ENCODE measurements around the gene PLAAT4. TPM values are rescaled to one million over a fixed set of nuclear protein-coding genes. Genes with fewer than 3 reads are reported as not detected.

Gene PLAAT4
- total RNA-seq, 2 experiments from 2014 or later = 1.3 to 6.8 TPM

GRCh38 chr11:63551889-63552266 is 15.3 kb downstream of the PLAAT4 start:
- ChIA-PET CTCF (ENCODE audit: unreplicated experiment) (no interaction called here), POLR2A (interaction anchor here (0.6 to 0.9 kb wide), 4 partner anchors 20 to 1449 kb away, joined by 3 to 4 read pairs (median 3); no protein-coding TSS in a partner anchor)
- no peak overlapping the region for H3K27ac ChIP-seq (ENCODE audit: low read depth, low read length, poor library complexity, severe bottlenecking)
- BruUV-seq (replicated peaks) = no TSS peak
- H3K9me3 ChIP-seq (ENCODE audit: low read length) = no peaks in the 10 kb centered on the region
- no peak for TF ChIP-seq CTCF (conservative IDR thresholded peaks at IDR 0.05; ENCODE audit: low read length)
- TF ChIP-seq EZH2phosphoT487 (IDR thresholded peaks at IDR 0.05; ENCODE audit: borderline replicate concordance, low read depth, low read length) = no peak
- peaks cover 40% of the 10 kb centered on the region for H3K4me1 ChIP-seq (ENCODE audit: insufficient read depth, low read length, poor library complexity, severe bottlenecking)
- H3K4me3 ChIP-seq (ENCODE audit: low read depth, low read length, poor library complexity, severe bottlenecking) = no peak overlapping the region
- no peaks in the 10 kb centered on the region for H4K20me1 ChIP-seq (ENCODE audit: insufficient read depth, low read length)
- H3K4me2 ChIP-seq (ENCODE audit: low read length) = no peak overlapping the region
- intact Hi-C loops (cut with micrococcal nuclease; ENCODE audit: unreplicated experiment) = no loop called here
- H2AFZ ChIP-seq (ENCODE audit: low read length) = no peak overlapping the region
- no peaks in the 10 kb centered on the region for H3K9me2 ChIP-seq (ENCODE audit: insufficient read depth, low read length)
- no peaks in the 10 kb centered on the region for H3K36me3 ChIP-seq (ENCODE audit: insufficient read depth, low read length)
- no peak for DNase-seq (ENCODE audit: low spot score)
- no peaks in the 10 kb centered on the region for H3K79me2 ChIP-seq (ENCODE audit: insufficient read depth, low read depth, low read length)

- no peaks in the 10 kb centered on the region for H3K36me3 ChIP-seq (ENCODE audit: insufficient read depth, low read length)
- ChIA-PET CTCF (ENCODE audit: unreplicated experiment) (no interaction called here), POLR2A (interaction anchor here (0.5 kb wide), 1 partner anchor 67 kb away, joined by 3 read pairs; no protein-coding TSS in a partner anchor)
- no peak for DNase-seq (ENCODE audit: low spot score)
- intact Hi-C loops (cut with micrococcal nuclease; ENCODE audit: unreplicated experiment) = no loop called here
- TF ChIP-seq CTCF (conservative IDR thresholded peaks at IDR 0.05; ENCODE audit: low read length) (no peak), EZH2phosphoT487 (IDR thresholded peaks at IDR 0.05; ENCODE audit: borderline replicate concordance, low read depth, low read length) (no peak)
- no peaks in the 10 kb centered on the region for H3K79me2 ChIP-seq (ENCODE audit: insufficient read depth, low read depth, low read length)
- H3K4me1 ChIP-seq (ENCODE audit: insufficient read depth, low read length, poor library complexity, severe bottlenecking) = peaks cover 47% of the 10 kb centered on the region
- H3K9me2 ChIP-seq (ENCODE audit: insufficient read depth, low read length) = no peaks in the 10 kb centered on the region
- H3K4me2 ChIP-seq (ENCODE audit: low read length) = no peak overlapping the region
- no TSS peak for BruUV-seq (replicated peaks)
- no peak overlapping the region for H2AFZ ChIP-seq (ENCODE audit: low read length)
- no peaks in the 10 kb centered on the region for H4K20me1 ChIP-seq (ENCODE audit: insufficient read depth, low read length)
- H3K27ac ChIP-seq (ENCODE audit: low read depth, low read length, poor library complexity, severe bottlenecking) = no peak overlapping the region
- no peaks in the 10 kb centered on the region for H3K9me3 ChIP-seq (ENCODE audit: low read length)
- H3K4me3 ChIP-seq (ENCODE audit: low read depth, low read length, poor library complexity, severe bottlenecking) = no peak overlapping the region
These were observed 16.3 kb downstream of the PLAAT4 start for GRCh38 chr11:63552921-63553320.

- peak; percentile 65 for DNase-seq (ENCODE audit: low spot score)
- TF ChIP-seq CTCF (conservative IDR thresholded peaks at IDR 0.05; ENCODE audit: low read length) (no peak), EZH2phosphoT487 (IDR thresholded peaks at IDR 0.05; ENCODE audit: borderline replicate concordance, low read depth, low read length) (no peak)
- POLR2A ChIA-PET = interaction anchor here (1.0 kb wide), 1 partner anchor 17 kb away, joined by 10 read pairs; no protein-coding TSS in a partner anchor
- Histone ChIP-seq H4K20me1 (ENCODE audit: insufficient read depth, low read length) (no peaks in the 10 kb centered on the region), H3K4me2 (ENCODE audit: low read length) (peak overlapping the region; percentile 47), H3K9me3 (ENCODE audit: low read length) (no peaks in the 10 kb centered on the region), H3K9me2 (ENCODE audit: insufficient read depth, low read length) (no peaks in the 10 kb centered on the region), H3K36me3 (ENCODE audit: insufficient read depth, low read length) (no peaks in the 10 kb centered on the region), H3K27ac (ENCODE audit: low read depth, low read length, poor library complexity, severe bottlenecking) (peak overlapping the region; percentile 2), H3K4me3 (ENCODE audit: low read depth, low read length, poor library complexity, severe bottlenecking) (no peak overlapping the region), H2AFZ (ENCODE audit: low read length) (peak overlapping the region; percentile 65), H3K4me1 (ENCODE audit: insufficient read depth, low read length, poor library complexity, severe bottlenecking) (peaks cover 47% of the 10 kb centered on the region), H3K79me2 (ENCODE audit: insufficient read depth, low read depth, low read length) (no peaks in the 10 kb centered on the region)
- no TSS peak for BruUV-seq (replicated peaks)
- intact Hi-C loops (cut with micrococcal nuclease; ENCODE audit: unreplicated experiment) = no loop called here
- CTCF ChIA-PET (ENCODE audit: unreplicated experiment) = no interaction called here
These were observed 17.2 kb downstream of the PLAAT4 start for GRCh38 chr11:63553759-63554158.

All from OCI-LY7 (cell line).